ENCODE results near the gene MED6.

GRCh38 chr14:70646705-70647104, 46.2 kb upstream of the MED6 start:
- TF ChIP-seq POLR2A (IDR thresholded peaks at IDR 0.05) = no peak
- TF ChIP-seq, protein P1, sequence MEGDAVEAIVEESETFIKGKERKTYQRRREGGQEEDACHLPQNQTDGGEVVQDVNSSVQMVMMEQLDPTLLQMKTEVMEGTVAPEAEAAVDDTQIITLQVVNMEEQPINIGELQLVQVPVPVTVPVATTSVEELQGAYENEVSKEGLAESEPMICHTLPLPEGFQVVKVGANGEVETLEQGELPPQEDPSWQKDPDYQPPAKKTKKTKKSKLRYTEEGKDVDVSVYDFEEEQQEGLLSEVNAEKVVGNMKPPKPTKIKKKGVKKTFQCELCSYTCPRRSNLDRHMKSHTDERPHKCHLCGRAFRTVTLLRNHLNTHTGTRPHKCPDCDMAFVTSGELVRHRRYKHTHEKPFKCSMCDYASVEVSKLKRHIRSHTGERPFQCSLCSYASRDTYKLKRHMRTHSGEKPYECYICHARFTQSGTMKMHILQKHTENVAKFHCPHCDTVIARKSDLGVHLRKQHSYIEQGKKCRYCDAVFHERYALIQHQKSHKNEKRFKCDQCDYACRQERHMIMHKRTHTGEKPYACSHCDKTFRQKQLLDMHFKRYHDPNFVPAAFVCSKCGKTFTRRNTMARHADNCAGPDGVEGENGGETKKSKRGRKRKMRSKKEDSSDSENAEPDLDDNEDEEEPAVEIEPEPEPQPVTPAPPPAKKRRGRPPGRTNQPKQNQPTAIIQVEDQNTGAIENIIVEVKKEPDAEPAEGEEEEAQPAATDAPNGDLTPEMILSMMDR (IDR thresholded peaks at IDR 0.05) = no peak

All from lower leg skin (tissue), 3 donors.